Endothelial cell of umbilical vein (primary cell): ENCODE data around the gene PKNOX2. TPM values are rescaled to one million over a fixed set of nuclear protein-coding genes. Genes with fewer than 3 reads are reported as not detected.
A peak's percentile ranks its signal among the peaks of the same experiment; 100 is the strongest.

ENCODE experiments used
- BruUV-seq: library from RNA; stranded (reverse); fragments of 400-500 nt; replicated peaks from 2 replicates; lab custom pipeline; 2021; lab: Mats Ljungman, UMichigan
- CTCF ChIA-PET: fragments of 300-600, 350-600 bp; sonication (Branson Sonifier 250); formaldehyde crosslinking; loops from one replicate; lab custom pipeline; 2021; ENCODE audit warnings: antibody characterized with exemption, inconsistent platforms; lab: Charles Lee
- POLR2A ChIA-PET: fragments of 300-600, 350-600 bp; sonication (Branson Sonifier 250); formaldehyde crosslinking; loops from one replicate; lab custom pipeline; 2021; ENCODE audit warnings: antibody characterized with exemption, inconsistent platforms; lab: Charles Lee
- DNase-seq: peaks from one replicate; pipeline ENCODE4 v3.0.0-alpha.2; 2011; ENCODE audit warnings: low read depth, low spot score
- FAIRE-seq: peaks from 2 replicates; lab custom pipeline; 2011; peaks lifted over from hg19 to GRCh38; lab: Jason Lieb, UNC
- H2AFZ ChIP-seq: 2 replicates; pipeline ENCODE4 v1.6.0; 2012; ENCODE audit warnings: low read depth, low read length, control low read depth, inconsistent platforms
- H3K27ac ChIP-seq: 2 replicates; pipeline ENCODE4 v1.5.1; 2011; ENCODE audit warnings: low read depth, mild to moderate bottlenecking, control low read depth, low read length, moderate library complexity; ENCODE audit not compliant: insufficient read depth
- H3K27me3 ChIP-seq, 2 experiments: 2 replicates each; pipeline versions ENCODE4 v1.6.0 to v1.6.1; 2011; ENCODE audit warnings: low read length in 2 of 2, mixed read lengths in 1 of 2; ENCODE audit not compliant: control insufficient read depth in 2 of 2, insufficient read depth in 2 of 2
- H3K36me3 ChIP-seq, 2 experiments: 2 replicates in 1 of 2; 3 replicates in 1 of 2; pipeline ENCODE4 v1.5.1; 2011; ENCODE audit warnings: low read length in 2 of 2, mild to moderate bottlenecking in 1 of 2, moderate library complexity in 1 of 2; ENCODE audit not compliant: control insufficient read depth in 2 of 2, insufficient read depth in 2 of 2; ENCODE audit errors: extremely low read depth in 1 of 2
- H3K4me1 ChIP-seq: 3 replicates; pipeline ENCODE4 v1.5.1; 2011; ENCODE audit warnings: mild to moderate bottlenecking, low read length; ENCODE audit not compliant: control insufficient read depth, insufficient read depth; ENCODE audit errors: extremely low read depth
- H3K4me2 ChIP-seq: 2 replicates; pipeline ENCODE4 v1.6.1; 2011; ENCODE audit warnings: low read length, control low read depth, mixed read lengths; ENCODE audit not compliant: insufficient read depth
- H3K4me3 ChIP-seq, 3 experiments: fragments of 200-600 bp in 1 of 3; sonication (generic), shearing (Covaris generic) in 1 of 3; replicated peaks in 1 of 3; 2 replicates each; pipeline ENCODE4 v1.5.1; 2011 to 2016; ENCODE audit warnings: control low read depth in 3 of 3, low read length in 3 of 3, mild to moderate bottlenecking in 2 of 3, inconsistent platforms in 1 of 3, low read depth in 1 of 3, moderate library complexity in 1 of 3; ENCODE audit not compliant: insufficient read depth in 1 of 3
- H3K79me2 ChIP-seq: 2 replicates; pipeline ENCODE4 v1.6.0; 2012; ENCODE audit warnings: low read length, inconsistent platforms; ENCODE audit not compliant: control insufficient read depth, insufficient read depth
- H3K9ac ChIP-seq: replicated peaks from 2 replicates; pipeline ENCODE3; 2011; ENCODE audit warnings: low read length, control low read depth; ENCODE audit not compliant: insufficient read depth; ENCODE audit errors: extremely low read depth
- H3K9me1 ChIP-seq: replicated peaks from 3 replicates; pipeline ENCODE4 v1.6.0; 2011; ENCODE audit warnings: mild to moderate bottlenecking, low read length; ENCODE audit not compliant: control insufficient read depth, insufficient read depth; ENCODE audit errors: extremely low read depth
- H3K9me3 ChIP-seq: replicated peaks from 2 replicates; pipeline ENCODE4 v1.5.1; 2012; ENCODE audit warnings: low read length, inconsistent platforms; ENCODE audit not compliant: control insufficient read depth, insufficient read depth
- H4K20me1 ChIP-seq: replicated peaks from 2 replicates; pipeline ENCODE3; 2011; ENCODE audit warnings: mild to moderate bottlenecking, low read length; ENCODE audit not compliant: control insufficient read depth, insufficient read depth; ENCODE audit errors: extremely low read depth
- EZH2 ChIP-seq: IDR thresholded peaks from 2 replicates; pipeline ENCODE4 v1.6.1; 2012; ENCODE audit warnings: borderline replicate concordance, low read depth, mild to moderate bottlenecking, moderate library complexity, low read length, inconsistent platforms; ENCODE audit not compliant: severe bottlenecking
- FOS ChIP-seq: IDR thresholded peaks from 2 replicates; pipeline ENCODE4 v1.6.1; 2011; ENCODE audit warnings: mild to moderate bottlenecking, low read length, moderate library complexity, borderline replicate concordance; ENCODE audit not compliant: insufficient read depth
- dilution Hi-C: fragments of 300-500 bp; cut with MboI; formaldehyde crosslinking; loops from one replicate; pipeline ENCODE4 v1.15.0; 2019; ENCODE audit warnings: low sequenced_read_pairs; ENCODE audit not compliant: extremely low pct_ligation_motif_present
- intact Hi-C: fragments of 100-400 bp; cut with micrococcal nuclease; formaldehyde crosslinking; loops from one replicate; pipeline ENCODE4 v1.10.0; 2022
- polyA plus RNA-seq, 4 experiments: library from polyadenylated mRNA; depleted of rRNA in 3 of 4; stranded (reverse) in 3 of 4; unstranded in 1 of 4; fragments of >200 nt; gene quantifications; 2 replicates each; pipeline versions ENCODE4 v1.2.1 to v1.2.3, GENCODE V29; 2011 to 2012; ENCODE audit warnings: missing spikeins in 1 of 4
- total RNA-seq: library from RNA; stranded (reverse); gene quantifications from 2 replicates; pipeline ENCODE4 v1.2.3, GENCODE V29; 2021
- TF ChIP-seq, protein P1 (sequence below), 2 donors: IDR thresholded peaks; 1 replicate in 1 of 2; 2 replicates in 1 of 2; pipeline ENCODE4 v1.5.1; 2011; ENCODE audit warnings: low read length in 2 of 2, mild to moderate bottlenecking in 2 of 2, moderate library complexity in 2 of 2, control low read depth in 1 of 2, inconsistent platforms in 1 of 2, low read depth in 1 of 2; ENCODE audit not compliant: insufficient read depth in 1 of 2; ENCODE audit errors: extremely low read depth in 1 of 2

The PKNOX2 gene
- total and polyA plus RNA-seq, 2 donors (not counting 3 experiments of a cell fraction or from before 2014, with no cell fraction given): 0.11 to 0.91 TPM

- no TSS peak for BruUV-seq
- Histone ChIP-seq H3K9me3 (no peaks in the 10 kb centered on the region), H2AFZ (peak overlapping the region; percentile 83), H3K27ac (no peak overlapping the region), H3K9me1 (no peaks in the 10 kb centered on the region), H4K20me1 (no peaks in the 10 kb centered on the region), H3K79me2 (no peaks in the 10 kb centered on the region), H3K4me1 (peaks cover 16% of the 10 kb centered on the region), H3K36me3 (no peaks in the 10 kb centered on the region), H3K4me2 (peak overlapping the region; percentile 91), H3K9ac (peak overlapping the region; percentile 24), H3K4me3 (peak overlapping the region; percentile 53 to 69 (median 63)), H3K27me3 (peaks cover 32 to 38% of the 10 kb centered on the region in 2 experiments)
- POLR2A ChIA-PET: no interaction called here
- FAIRE-seq: no peak
- DNase-seq: no peak
- intact Hi-C loops (loop anchor here (1.0 to 10.0 kb wide), 5 partner anchors 59 to 709 kb away; partner anchors contain the start of gene SLC37A2), dilution Hi-C loops (no loop called here)
- TF ChIP-seq FOS (no peak), EZH2 (peak; percentile 97)
- CTCF ChIA-PET: interaction anchor here (0.9 to 10.4 kb wide), 9 partner anchors 8 to 239 kb away, joined by 3 to 188 read pairs (median 11); no protein-coding TSS in a partner anchor
Measured at GRCh38 chr11:125165843-125166763, 1.6 kb downstream of the PKNOX2 start.

DNA sequence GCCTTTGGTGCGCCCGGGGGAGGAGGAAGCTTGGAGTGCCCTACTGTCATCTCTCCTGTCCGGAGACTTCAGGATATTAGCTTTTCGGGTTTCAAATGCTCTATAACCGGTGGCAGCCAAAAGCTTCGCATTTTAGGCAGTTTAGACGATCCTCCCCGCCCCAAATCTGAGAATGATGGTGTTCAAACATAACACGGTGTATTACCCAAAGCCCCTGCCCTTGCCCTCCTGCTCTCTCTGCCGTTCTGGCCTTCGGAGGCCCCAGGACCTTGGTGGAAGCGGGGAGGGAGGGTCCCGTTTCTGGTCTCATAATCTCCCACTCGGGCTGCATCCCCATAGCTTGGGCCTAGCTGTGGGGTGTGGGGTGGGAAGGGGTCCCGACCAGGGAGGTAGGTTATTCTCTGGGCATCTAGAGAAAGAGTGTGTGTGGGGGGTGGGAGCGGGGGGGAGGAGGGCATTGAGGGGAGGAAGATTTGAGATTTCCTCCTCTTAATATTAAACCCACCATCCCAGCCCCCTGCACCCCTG, 2.3 kb downstream of the PKNOX2 start:
- intact Hi-C loops: loop anchor here (1.0 to 10.0 kb wide), 3 partner anchors 58 to 708 kb away; partner anchors contain the start of gene SLC37A2
- peaks cover 32 to 38% of the 10 kb centered on the region in 2 experiments for H3K27me3 ChIP-seq
- BruUV-seq: no TSS peak
- no peak overlapping the region for H3K27ac ChIP-seq
- no peaks in the 10 kb centered on the region for H3K9me1 ChIP-seq
- no peaks in the 10 kb centered on the region for H4K20me1 ChIP-seq
- peak overlapping the region; percentile 91 for H3K4me2 ChIP-seq
- CTCF ChIA-PET: interaction anchor here (0.9 to 10.4 kb wide), 5 partner anchors 9 to 178 kb away, joined by 3 to 188 read pairs (median 5); no protein-coding TSS in a partner anchor
- H3K4me3 ChIP-seq: peak overlapping the region in 1 of 3 experiments; percentile 53
- H3K79me2 ChIP-seq: no peaks in the 10 kb centered on the region
- TF ChIP-seq, protein P1, sequence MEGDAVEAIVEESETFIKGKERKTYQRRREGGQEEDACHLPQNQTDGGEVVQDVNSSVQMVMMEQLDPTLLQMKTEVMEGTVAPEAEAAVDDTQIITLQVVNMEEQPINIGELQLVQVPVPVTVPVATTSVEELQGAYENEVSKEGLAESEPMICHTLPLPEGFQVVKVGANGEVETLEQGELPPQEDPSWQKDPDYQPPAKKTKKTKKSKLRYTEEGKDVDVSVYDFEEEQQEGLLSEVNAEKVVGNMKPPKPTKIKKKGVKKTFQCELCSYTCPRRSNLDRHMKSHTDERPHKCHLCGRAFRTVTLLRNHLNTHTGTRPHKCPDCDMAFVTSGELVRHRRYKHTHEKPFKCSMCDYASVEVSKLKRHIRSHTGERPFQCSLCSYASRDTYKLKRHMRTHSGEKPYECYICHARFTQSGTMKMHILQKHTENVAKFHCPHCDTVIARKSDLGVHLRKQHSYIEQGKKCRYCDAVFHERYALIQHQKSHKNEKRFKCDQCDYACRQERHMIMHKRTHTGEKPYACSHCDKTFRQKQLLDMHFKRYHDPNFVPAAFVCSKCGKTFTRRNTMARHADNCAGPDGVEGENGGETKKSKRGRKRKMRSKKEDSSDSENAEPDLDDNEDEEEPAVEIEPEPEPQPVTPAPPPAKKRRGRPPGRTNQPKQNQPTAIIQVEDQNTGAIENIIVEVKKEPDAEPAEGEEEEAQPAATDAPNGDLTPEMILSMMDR (IDR thresholded peaks at IDR 0.05; ENCODE audit: extremely low read depth in 1 of 2, insufficient read depth in 1 of 2, low read depth in 1 of 2, low read length in 2 of 2): no peak
- dilution Hi-C loops: no loop called here
- POLR2A ChIA-PET: no interaction called here
- H2AFZ ChIP-seq: peak overlapping the region; percentile 83
- H3K36me3 ChIP-seq: no peaks in the 10 kb centered on the region
- no peak for DNase-seq
- peaks cover 16% of the 10 kb centered on the region for H3K4me1 ChIP-seq
- FAIRE-seq: no peak
- no peak overlapping the region for H3K9ac ChIP-seq
- no peaks in the 10 kb centered on the region for H3K9me3 ChIP-seq
